Mesothelial cell of epicardium (in vitro differentiated cells): ENCODE measurements around the gene CD72. TPM values are rescaled to one million over a fixed set of nuclear protein-coding genes. Genes with fewer than 3 reads are reported as not detected.

Experiments
- DNase-seq, 2 experiments: peaks; one replicate each; pipeline ENCODE4 v3.0.0; 2021; ENCODE audit warnings: low spot score in 2 of 2; ENCODE audit not compliant: unreplicated experiment in 2 of 2
- H3K27ac Mint-ChIP-seq: 2 replicates; pipeline ENCODE4 v1.8.0; 2021; ENCODE audit warnings: mixed read lengths
- H3K27me3 Mint-ChIP-seq: 2 replicates; pipeline ENCODE4 v1.8.0; 2021; ENCODE audit warnings: low read depth, mixed read lengths
- H3K36me3 Mint-ChIP-seq: 2 replicates; pipeline ENCODE4 v1.8.0; 2021; ENCODE audit warnings: mixed read lengths
- H3K4me1 Mint-ChIP-seq: 2 replicates; pipeline ENCODE4 v1.8.0; 2021; ENCODE audit warnings: mixed read lengths
- H3K4me3 Mint-ChIP-seq: 2 replicates; pipeline ENCODE4 v1.8.0; 2021; ENCODE audit warnings: mild to moderate bottlenecking, moderate library complexity, mixed read lengths
- H3K9me3 Mint-ChIP-seq: 2 replicates; pipeline ENCODE4 v1.8.0; 2021; ENCODE audit warnings: mixed read lengths
- total RNA-seq: library from RNA; stranded (reverse); gene quantifications from 3 replicates; pipeline ENCODE4 v1.2.1, GENCODE V29; 2021
- TF ChIP-seq, protein P1 (sequence below): fragments of 200-600 bp; sonication (generic); IDR thresholded peaks from one replicate; pipeline ENCODE4 v1.5.0; 2021; ENCODE audit warnings: antibody characterized with exemption; ENCODE audit not compliant: unreplicated experiment

Gene CD72
- total RNA-seq, 1 donor from 2014 or later = 4.2 TPM

DNA sequence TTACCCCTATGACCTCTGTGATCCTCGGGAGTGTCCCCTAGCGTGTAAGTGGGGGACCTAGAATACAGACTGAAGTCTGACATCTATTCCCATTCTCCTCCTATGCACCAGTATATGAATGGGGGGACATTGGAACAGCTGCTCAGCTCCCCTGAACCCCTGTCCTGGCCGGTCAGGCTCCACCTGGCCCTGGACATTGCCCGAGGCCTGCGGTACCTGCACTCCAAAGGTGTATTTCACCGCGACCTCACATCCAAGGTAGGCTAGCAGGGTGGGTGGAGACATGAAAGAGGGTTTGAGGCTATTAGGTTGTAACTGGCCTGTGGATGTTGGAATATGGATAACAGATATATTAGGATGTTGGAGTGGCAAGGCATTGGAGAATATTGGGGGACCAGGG, 11.5 kb downstream of the CD72 start:
- H3K4me3 Mint-ChIP-seq = peak overlapping the region; percentile 27
- no peak for DNase-seq
- peaks cover 4% of the 10 kb centered on the region for H3K27me3 Mint-ChIP-seq
- peak overlapping the region; percentile 30 for H3K27ac Mint-ChIP-seq
- H3K9me3 Mint-ChIP-seq = no peaks in the 10 kb centered on the region
- TF ChIP-seq, protein P1, sequence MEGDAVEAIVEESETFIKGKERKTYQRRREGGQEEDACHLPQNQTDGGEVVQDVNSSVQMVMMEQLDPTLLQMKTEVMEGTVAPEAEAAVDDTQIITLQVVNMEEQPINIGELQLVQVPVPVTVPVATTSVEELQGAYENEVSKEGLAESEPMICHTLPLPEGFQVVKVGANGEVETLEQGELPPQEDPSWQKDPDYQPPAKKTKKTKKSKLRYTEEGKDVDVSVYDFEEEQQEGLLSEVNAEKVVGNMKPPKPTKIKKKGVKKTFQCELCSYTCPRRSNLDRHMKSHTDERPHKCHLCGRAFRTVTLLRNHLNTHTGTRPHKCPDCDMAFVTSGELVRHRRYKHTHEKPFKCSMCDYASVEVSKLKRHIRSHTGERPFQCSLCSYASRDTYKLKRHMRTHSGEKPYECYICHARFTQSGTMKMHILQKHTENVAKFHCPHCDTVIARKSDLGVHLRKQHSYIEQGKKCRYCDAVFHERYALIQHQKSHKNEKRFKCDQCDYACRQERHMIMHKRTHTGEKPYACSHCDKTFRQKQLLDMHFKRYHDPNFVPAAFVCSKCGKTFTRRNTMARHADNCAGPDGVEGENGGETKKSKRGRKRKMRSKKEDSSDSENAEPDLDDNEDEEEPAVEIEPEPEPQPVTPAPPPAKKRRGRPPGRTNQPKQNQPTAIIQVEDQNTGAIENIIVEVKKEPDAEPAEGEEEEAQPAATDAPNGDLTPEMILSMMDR = no peak
- H3K4me1 Mint-ChIP-seq = peaks cover 29% of the 10 kb centered on the region
- H3K36me3 Mint-ChIP-seq = peaks cover 18% of the 10 kb centered on the region

DNA sequence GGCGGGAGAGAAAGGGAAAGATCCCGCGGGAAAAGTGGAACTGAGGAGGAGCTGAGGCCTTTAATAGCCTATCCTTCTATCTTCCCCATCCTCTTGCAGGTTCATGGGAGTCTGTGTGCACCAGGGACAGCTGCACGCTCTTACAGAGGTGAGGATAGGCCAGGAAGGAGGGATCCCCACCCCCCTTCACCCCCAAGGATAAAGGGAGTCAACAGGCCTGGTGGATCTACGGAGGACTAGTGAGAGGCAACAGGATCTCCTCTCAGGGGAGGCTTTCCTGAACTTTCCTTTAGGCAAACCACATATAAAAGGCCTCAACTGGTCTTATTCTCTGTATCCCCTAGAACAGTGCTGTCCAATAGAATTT, 12.1 kb downstream of the CD72 start:
- no peak for DNase-seq
- H3K4me1 Mint-ChIP-seq = peaks cover 29% of the 10 kb centered on the region
- TF ChIP-seq, protein P1 = no peak
- H3K4me3 Mint-ChIP-seq = peak overlapping the region; percentile 72
- H3K27me3 Mint-ChIP-seq = no peaks in the 10 kb centered on the region
- no peaks in the 10 kb centered on the region for H3K9me3 Mint-ChIP-seq
- H3K27ac Mint-ChIP-seq = peak overlapping the region; percentile 21
- peaks cover 18% of the 10 kb centered on the region for H3K36me3 Mint-ChIP-seq

DNA sequence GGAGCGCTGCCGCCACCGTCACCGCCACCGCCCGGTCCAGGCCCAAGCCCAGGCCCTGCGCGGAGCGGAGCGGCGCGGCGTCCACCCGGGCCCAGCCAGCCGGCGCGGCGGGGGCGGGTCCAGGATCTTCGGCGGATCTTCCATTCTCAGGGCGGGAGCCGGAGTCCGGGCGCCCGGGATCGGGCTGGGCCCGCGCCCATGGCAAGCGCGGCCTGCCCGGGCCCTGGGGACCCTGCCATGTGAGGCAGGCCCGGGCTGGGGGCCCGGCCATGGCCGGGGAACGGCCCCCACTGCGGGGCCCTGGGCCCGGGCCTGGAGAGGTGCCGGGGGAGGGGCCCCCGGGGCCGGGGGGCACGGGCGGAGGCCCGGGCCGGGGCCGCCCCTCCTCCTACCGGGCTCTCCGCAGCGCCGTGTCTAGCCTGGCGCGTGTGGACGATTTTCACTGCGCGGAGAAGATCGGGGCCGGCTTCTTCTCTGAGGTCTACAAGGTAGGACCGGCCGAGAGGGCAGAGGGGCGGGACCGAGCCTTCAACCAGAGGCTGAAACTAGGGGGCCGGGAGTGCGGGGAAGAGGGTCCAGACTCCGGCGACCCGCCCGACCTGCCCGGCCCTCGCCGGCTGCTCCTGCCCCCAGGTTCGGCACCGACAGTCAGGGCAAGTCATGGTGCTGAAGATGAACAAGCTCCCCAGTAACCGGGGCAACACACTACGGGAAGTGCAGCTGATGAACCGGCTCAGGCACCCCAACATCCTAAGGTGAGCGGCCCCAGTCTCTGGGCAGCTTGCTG, 12.7 kb downstream of the CD72 start:
- Mint-ChIP-seq H3K9me3 (no peaks in the 10 kb centered on the region), H3K4me1 (peaks cover 29% of the 10 kb centered on the region), H3K4me3 (peak overlapping the region; percentile 72), H3K27me3 (no peaks in the 10 kb centered on the region), H3K27ac (peak overlapping the region; percentile 21), H3K36me3 (peaks cover 16% of the 10 kb centered on the region)
- DNase-seq = peak in 1 of 2 experiments; percentile 51
- TF ChIP-seq, protein P1 = no peak

DNA sequence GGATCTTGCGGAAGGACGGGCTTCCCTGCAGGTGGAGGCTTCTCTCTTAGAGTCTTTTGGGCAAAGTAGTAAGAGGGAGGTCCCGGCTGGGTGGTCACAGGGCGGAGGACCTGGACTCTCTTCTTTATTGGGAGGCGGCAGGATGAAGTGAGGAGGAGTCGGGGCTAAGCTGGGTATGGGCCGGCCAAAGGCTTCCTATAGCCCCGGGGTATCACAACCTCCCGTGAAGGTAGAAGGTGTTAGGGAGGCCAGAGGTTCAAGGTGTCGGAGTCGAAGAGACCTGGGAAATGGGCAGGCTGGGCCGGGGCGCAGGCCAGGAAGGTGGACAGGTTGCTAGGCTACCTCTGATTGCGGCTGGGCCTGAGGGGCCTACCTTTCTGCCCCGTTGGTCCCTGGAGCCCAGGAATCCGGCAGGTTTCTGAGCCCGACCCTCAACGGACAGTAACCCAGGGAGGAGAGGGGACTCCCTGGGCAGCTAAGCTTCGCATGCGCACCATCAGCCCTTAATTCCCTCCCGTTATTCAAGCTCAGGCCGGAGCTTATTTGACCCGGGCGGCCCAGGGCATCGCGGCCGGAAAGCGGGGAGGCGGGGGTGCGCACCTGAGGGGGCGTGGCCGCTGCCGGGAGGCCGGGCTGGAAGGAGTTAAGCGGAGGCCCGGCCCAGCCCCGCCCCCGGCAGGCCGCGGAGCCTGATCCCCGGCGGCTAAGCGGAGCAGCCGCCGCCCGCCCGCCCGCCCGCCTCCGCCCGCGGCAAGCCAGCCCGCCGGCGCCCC, 13.4 kb downstream of the CD72 start, which contains the start of gene TESK1:
Gene TESK1 (plus strand): TSS at position 685 of the 773 bp plus-strand sequence. CDS start 358 bp downstream, outside the sequence.
- DNase-seq = peak; percentile 71 to 77
- TF ChIP-seq, protein P1 = no peak
- Mint-ChIP-seq H3K4me3 (peak within 1 kb of the TSS; percentile 92), H3K36me3 (peaks cover 14% of the 10 kb centered on the region), H3K4me1 (peaks cover 29% of the 10 kb centered on the region), H3K9me3 (no peaks in the 10 kb centered on the region), H3K27ac (peak within 1 kb of the TSS; percentile 98), H3K27me3 (no peaks in the 10 kb centered on the region)

DNA sequence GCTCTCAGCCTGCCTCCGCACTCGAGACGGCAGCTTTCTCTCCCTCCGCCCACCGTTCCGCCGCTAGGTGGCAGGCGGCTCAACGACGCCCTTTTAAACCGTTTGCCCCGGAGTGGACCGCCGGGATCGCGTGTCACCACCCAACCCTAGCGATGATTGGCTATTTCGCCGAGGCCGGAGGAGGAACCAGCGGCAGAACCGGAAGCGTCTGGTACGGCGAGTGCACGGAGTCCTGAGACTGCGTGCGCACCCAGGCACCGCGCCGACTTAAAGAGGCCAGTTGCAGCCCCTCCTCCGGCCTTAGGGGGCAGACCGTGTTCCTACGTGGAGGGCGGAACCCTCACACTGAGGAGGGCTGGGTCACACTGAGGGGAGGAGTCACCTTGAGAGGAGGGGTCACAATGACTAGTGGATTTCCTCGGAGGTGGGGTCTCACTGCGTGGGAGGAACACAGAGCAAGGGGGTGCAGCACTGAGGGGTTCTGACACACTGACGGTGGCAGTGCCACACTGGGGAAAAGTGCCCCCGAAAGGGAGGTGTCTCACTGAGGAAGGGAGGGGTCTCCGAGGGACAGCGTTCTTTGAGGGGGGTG, 14.1 kb downstream of the CD72 start:
- Mint-ChIP-seq H3K4me1 (peaks cover 29% of the 10 kb centered on the region), H3K4me3 (peak overlapping the region; percentile 92), H3K27ac (peak overlapping the region; percentile 98), H3K27me3 (no peaks in the 10 kb centered on the region), H3K36me3 (peaks cover 12% of the 10 kb centered on the region), H3K9me3 (no peaks in the 10 kb centered on the region)
- TF ChIP-seq, protein P1 = peak; percentile 97
- peak; percentile 98 to 99 for DNase-seq
